ENCODE results near the gene OPTC.

The OPTC gene

GRCh38 chr1:203538726-203539125 lies 44.8 kb downstream of the OPTC start:
- H3K4me3 ChIP-seq (ENCODE audit: low read depth in 1 of 2, low read length in 2 of 2): no peak overlapping the region
- peak overlapping the region; percentile 28 for H3K27ac ChIP-seq (ENCODE audit: low read length)
- no peaks in the 10 kb centered on the region for H3K27me3 ChIP-seq (ENCODE audit: low read depth, low read length)
- no peaks in the 10 kb centered on the region for H3K9me3 ChIP-seq (ENCODE audit: control insufficient read depth in 1 of 2, low read length in 2 of 2)
- H3K4me1 ChIP-seq (ENCODE audit: control insufficient read depth in 1 of 2, insufficient read depth in 2 of 2, low read length in 2 of 2): peaks cover 0 to 14% of the 10 kb centered on the region in 2 donors
- H3K36me3 ChIP-seq (ENCODE audit: control insufficient read depth in 1 of 2, insufficient read depth in 2 of 2, low read length in 2 of 2): no peaks in the 10 kb centered on the region

- H3K27me3 ChIP-seq (ENCODE audit: low read depth, low read length): no peaks in the 10 kb centered on the region
- H3K4me1 ChIP-seq (ENCODE audit: control insufficient read depth in 1 of 2, insufficient read depth in 2 of 2, low read length in 2 of 2): peaks cover 0 to 16% of the 10 kb centered on the region in 2 donors
- H3K36me3 ChIP-seq (ENCODE audit: control insufficient read depth in 1 of 2, insufficient read depth in 2 of 2, low read length in 2 of 2): no peaks in the 10 kb centered on the region
- H3K9me3 ChIP-seq (ENCODE audit: control insufficient read depth in 1 of 2, low read length in 2 of 2): no peaks in the 10 kb centered on the region
- H3K27ac ChIP-seq (ENCODE audit: low read length): no peak overlapping the region
- no peak overlapping the region for H3K4me3 ChIP-seq (ENCODE audit: low read depth in 1 of 2, low read length in 2 of 2)
These were observed 46.0 kb downstream of the OPTC start for GRCh38 chr1:203539831-203540546.

GRCh38 chr1:203544485-203544884 lies 50.5 kb downstream of the OPTC start:
- Histone ChIP-seq H3K36me3 (ENCODE audit: control insufficient read depth in 1 of 2, insufficient read depth in 2 of 2, low read length in 2 of 2) (no peaks in the 10 kb centered on the region), H3K9me3 (ENCODE audit: control insufficient read depth in 1 of 2, low read length in 2 of 2) (no peaks in the 10 kb centered on the region), H3K4me3 (ENCODE audit: low read depth in 1 of 2, low read length in 2 of 2) (no peak overlapping the region), H3K27me3 (ENCODE audit: low read depth, low read length) (no peaks in the 10 kb centered on the region), H3K4me1 (ENCODE audit: control insufficient read depth in 1 of 2, insufficient read depth in 2 of 2, low read length in 2 of 2) (peaks cover 0 to 13% of the 10 kb centered on the region in 2 donors), H3K27ac (ENCODE audit: low read length) (no peak overlapping the region)

GRCh38 chr1:203544978-203545816 lies 51.2 kb downstream of the OPTC start:
- H3K9me3 ChIP-seq (ENCODE audit: control insufficient read depth in 1 of 2, low read length in 2 of 2): no peaks in the 10 kb centered on the region
- no peak overlapping the region for H3K27ac ChIP-seq (ENCODE audit: low read length)
- no peak overlapping the region for H3K4me3 ChIP-seq (ENCODE audit: low read depth in 1 of 2, low read length in 2 of 2)
- peaks cover 0 to 13% of the 10 kb centered on the region in 2 donors for H3K4me1 ChIP-seq (ENCODE audit: control insufficient read depth in 1 of 2, insufficient read depth in 2 of 2, low read length in 2 of 2)
- no peaks in the 10 kb centered on the region for H3K27me3 ChIP-seq (ENCODE audit: low read depth, low read length)
- H3K36me3 ChIP-seq (ENCODE audit: control insufficient read depth in 1 of 2, insufficient read depth in 2 of 2, low read length in 2 of 2): no peaks in the 10 kb centered on the region

- peaks cover 0 to 13% of the 10 kb centered on the region in 2 donors for H3K4me1 ChIP-seq (ENCODE audit: control insufficient read depth in 1 of 2, insufficient read depth in 2 of 2, low read length in 2 of 2)
- no peak overlapping the region for H3K4me3 ChIP-seq (ENCODE audit: low read depth in 1 of 2, low read length in 2 of 2)
- H3K27ac ChIP-seq (ENCODE audit: low read length): no peak overlapping the region
- no peaks in the 10 kb centered on the region for H3K36me3 ChIP-seq (ENCODE audit: control insufficient read depth in 1 of 2, insufficient read depth in 2 of 2, low read length in 2 of 2)
- H3K9me3 ChIP-seq (ENCODE audit: control insufficient read depth in 1 of 2, low read length in 2 of 2): no peaks in the 10 kb centered on the region
- no peaks in the 10 kb centered on the region for H3K27me3 ChIP-seq (ENCODE audit: low read depth, low read length)
These were observed 52.3 kb downstream of the OPTC start for GRCh38 chr1:203546274-203546673.

- no peaks in the 10 kb centered on the region for H3K36me3 ChIP-seq (ENCODE audit: control insufficient read depth in 1 of 2, insufficient read depth in 2 of 2, low read length in 2 of 2)
These were observed 53.2 kb downstream of the OPTC start for GRCh38 chr1:203547147-203547546.

GRCh38 chr1:203547771-203548421 lies 53.9 kb downstream of the OPTC start:
- no peaks in the 10 kb centered on the region for H3K36me3 ChIP-seq (ENCODE audit: control insufficient read depth in 1 of 2, insufficient read depth in 2 of 2, low read length in 2 of 2)
- no peaks in the 10 kb centered on the region for H3K9me3 ChIP-seq (ENCODE audit: control insufficient read depth in 1 of 2, low read length in 2 of 2)
- peak overlapping the region; percentile 19 for H3K27ac ChIP-seq (ENCODE audit: low read length)
- no peak overlapping the region for H3K4me3 ChIP-seq (ENCODE audit: low read depth in 1 of 2, low read length in 2 of 2)
- H3K4me1 ChIP-seq (ENCODE audit: control insufficient read depth in 1 of 2, insufficient read depth in 2 of 2, low read length in 2 of 2): peaks cover 0 to 13% of the 10 kb centered on the region in 2 donors
- no peaks in the 10 kb centered on the region for H3K27me3 ChIP-seq (ENCODE audit: low read depth, low read length)

More at GRCh38 chr1:203547147-203547546, 53.2 kb downstream of the OPTC start:
- no peaks in the 10 kb centered on the region for H3K27me3 ChIP-seq (ENCODE audit: low read depth, low read length)
- no peaks in the 10 kb centered on the region for H3K9me3 ChIP-seq (ENCODE audit: control insufficient read depth in 1 of 2, low read length in 2 of 2)
- peaks cover 0 to 13% of the 10 kb centered on the region in 2 donors for H3K4me1 ChIP-seq (ENCODE audit: control insufficient read depth in 1 of 2, insufficient read depth in 2 of 2, low read length in 2 of 2)
- H3K27ac ChIP-seq (ENCODE audit: low read length): no peak overlapping the region
- no peak overlapping the region for H3K4me3 ChIP-seq (ENCODE audit: low read depth in 1 of 2, low read length in 2 of 2)

GRCh38 chr1:203548892-203549291 lies 54.9 kb downstream of the OPTC start:
- H3K27ac ChIP-seq (ENCODE audit: low read length): no peak overlapping the region
- no peaks in the 10 kb centered on the region for H3K9me3 ChIP-seq (ENCODE audit: control insufficient read depth in 1 of 2, low read length in 2 of 2)
- no peaks in the 10 kb centered on the region for H3K27me3 ChIP-seq (ENCODE audit: low read depth, low read length)
- no peak overlapping the region for H3K4me3 ChIP-seq (ENCODE audit: low read depth in 1 of 2, low read length in 2 of 2)
- H3K36me3 ChIP-seq (ENCODE audit: control insufficient read depth in 1 of 2, insufficient read depth in 2 of 2, low read length in 2 of 2): no peaks in the 10 kb centered on the region
- peaks cover 0 to 14% of the 10 kb centered on the region in 2 donors for H3K4me1 ChIP-seq (ENCODE audit: control insufficient read depth in 1 of 2, insufficient read depth in 2 of 2, low read length in 2 of 2)

GRCh38 chr1:203549309-203549708 lies 55.4 kb downstream of the OPTC start:
- Histone ChIP-seq H3K27me3 (ENCODE audit: low read depth, low read length) (no peaks in the 10 kb centered on the region), H3K36me3 (ENCODE audit: control insufficient read depth in 1 of 2, insufficient read depth in 2 of 2, low read length in 2 of 2) (no peaks in the 10 kb centered on the region), H3K4me1 (ENCODE audit: control insufficient read depth in 1 of 2, insufficient read depth in 2 of 2, low read length in 2 of 2) (peaks cover 0 to 16% of the 10 kb centered on the region in 2 donors), H3K9me3 (ENCODE audit: control insufficient read depth in 1 of 2, low read length in 2 of 2) (no peaks in the 10 kb centered on the region), H3K4me3 (ENCODE audit: low read depth in 1 of 2, low read length in 2 of 2) (no peak overlapping the region), H3K27ac (ENCODE audit: low read length) (no peak overlapping the region)

- H3K4me1 ChIP-seq (ENCODE audit: control insufficient read depth in 1 of 2, insufficient read depth in 2 of 2, low read length in 2 of 2): peaks cover 0 to 13% of the 10 kb centered on the region in 2 donors
These were observed 56.9 kb downstream of the OPTC start for GRCh38 chr1:203550846-203551245.

GRCh38 chr1:203551550-203551949 lies 57.6 kb downstream of the OPTC start:
- Histone ChIP-seq H3K27ac (ENCODE audit: low read length) (no peak overlapping the region), H3K9me3 (ENCODE audit: control insufficient read depth in 1 of 2, low read length in 2 of 2) (no peaks in the 10 kb centered on the region), H3K36me3 (ENCODE audit: control insufficient read depth in 1 of 2, insufficient read depth in 2 of 2, low read length in 2 of 2) (no peaks in the 10 kb centered on the region), H3K27me3 (ENCODE audit: low read depth, low read length) (no peaks in the 10 kb centered on the region), H3K4me3 (ENCODE audit: low read depth in 1 of 2, low read length in 2 of 2) (no peak overlapping the region), H3K4me1 (ENCODE audit: control insufficient read depth in 1 of 2, insufficient read depth in 2 of 2, low read length in 2 of 2) (peaks cover 0 to 20% of the 10 kb centered on the region in 2 donors)

More at GRCh38 chr1:203550846-203551245, 56.9 kb downstream of the OPTC start:
- H3K27me3 ChIP-seq (ENCODE audit: low read depth, low read length): no peaks in the 10 kb centered on the region
- H3K4me3 ChIP-seq (ENCODE audit: low read depth in 1 of 2, low read length in 2 of 2): no peak overlapping the region
- no peaks in the 10 kb centered on the region for H3K36me3 ChIP-seq (ENCODE audit: control insufficient read depth in 1 of 2, insufficient read depth in 2 of 2, low read length in 2 of 2)
- no peak overlapping the region for H3K27ac ChIP-seq (ENCODE audit: low read length)
- H3K9me3 ChIP-seq (ENCODE audit: control insufficient read depth in 1 of 2, low read length in 2 of 2): no peaks in the 10 kb centered on the region

Measured in muscle layer of duodenum (tissue), 2 donors.